ENCODE measurements around the gene LRRC4C. TPM values are rescaled to one million over a fixed set of nuclear protein-coding genes. Genes with fewer than 3 reads are reported as not detected.

Gene LRRC4C
- polyA plus RNA-seq, 1 donor from 2014 or later: 24.3 TPM

DNA sequence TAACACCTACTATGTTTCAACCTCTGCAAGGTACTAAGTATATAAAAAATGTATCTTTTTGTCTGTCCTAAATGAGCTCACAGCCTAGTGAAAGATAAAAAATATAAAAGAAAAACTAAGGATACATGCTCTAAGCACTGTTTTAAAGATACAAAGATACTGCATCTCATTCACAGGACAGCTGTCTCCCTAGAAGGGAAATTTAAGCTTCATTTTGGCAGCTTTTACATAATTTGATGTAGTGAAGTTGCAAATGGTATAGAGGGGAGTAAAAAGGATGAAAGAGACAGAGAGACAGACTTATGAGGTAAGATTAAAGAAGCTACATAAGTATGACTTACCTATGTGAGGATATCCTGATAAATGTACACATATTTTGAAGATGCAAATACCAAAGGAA is 53.6 kb downstream of the LRRC4C start:
- Histone ChIP-seq H3K9me3 (ENCODE audit: low read length) (no peaks in the 10 kb centered on the region), H3F3A (ENCODE audit: insufficient read depth, low read length, poor library complexity, severe bottlenecking) (no peaks in the 10 kb centered on the region), H3K36me3 (ENCODE audit: insufficient read depth, low read length) (no peaks in the 10 kb centered on the region), H3K27ac (ENCODE audit: low read length) (no peak overlapping the region), H3K79me2 (replicated peaks; ENCODE audit: insufficient read depth, low read length) (no peaks in the 10 kb centered on the region), H3K27me3 (ENCODE audit: insufficient read depth, low read depth, low read length) (no peaks in the 10 kb centered on the region), H3K4me2 (ENCODE audit: low read length) (no peak overlapping the region), H3K4me3 (ENCODE audit: low read length) (no peak overlapping the region), H3K9me2 (ENCODE audit: insufficient read depth, low read length) (no peaks in the 10 kb centered on the region), H3K9ac (ENCODE audit: low read length) (no peak overlapping the region), H2AFZ (ENCODE audit: low read depth, low read length) (no peak overlapping the region), H4K20me1 (ENCODE audit: insufficient read depth) (no peaks in the 10 kb centered on the region)
- TF ChIP-seq MXI1 (conservative IDR thresholded peaks at IDR 0.05; ENCODE audit: poor library complexity, severe bottlenecking) (no peak), RAD21 (conservative IDR thresholded peaks at IDR 0.05) (no peak), TAF1 (IDR thresholded peaks at IDR 0.05; ENCODE audit: low read depth) (no peak), POLR2AphosphoS5 (IDR thresholded peaks at IDR 0.05) (no peak), EZH2 (IDR thresholded peaks at IDR 0.05; ENCODE audit: borderline replicate concordance, insufficient read depth, low read length, poor library complexity, severe bottlenecking) (no peak), SMC3 (conservative IDR thresholded peaks at IDR 0.05; ENCODE audit: poor library complexity) (no peak), EP300 (conservative IDR thresholded peaks at IDR 0.05; ENCODE audit: poor library complexity, severe bottlenecking) (no peak)
- TF ChIP-seq, protein P1, sequence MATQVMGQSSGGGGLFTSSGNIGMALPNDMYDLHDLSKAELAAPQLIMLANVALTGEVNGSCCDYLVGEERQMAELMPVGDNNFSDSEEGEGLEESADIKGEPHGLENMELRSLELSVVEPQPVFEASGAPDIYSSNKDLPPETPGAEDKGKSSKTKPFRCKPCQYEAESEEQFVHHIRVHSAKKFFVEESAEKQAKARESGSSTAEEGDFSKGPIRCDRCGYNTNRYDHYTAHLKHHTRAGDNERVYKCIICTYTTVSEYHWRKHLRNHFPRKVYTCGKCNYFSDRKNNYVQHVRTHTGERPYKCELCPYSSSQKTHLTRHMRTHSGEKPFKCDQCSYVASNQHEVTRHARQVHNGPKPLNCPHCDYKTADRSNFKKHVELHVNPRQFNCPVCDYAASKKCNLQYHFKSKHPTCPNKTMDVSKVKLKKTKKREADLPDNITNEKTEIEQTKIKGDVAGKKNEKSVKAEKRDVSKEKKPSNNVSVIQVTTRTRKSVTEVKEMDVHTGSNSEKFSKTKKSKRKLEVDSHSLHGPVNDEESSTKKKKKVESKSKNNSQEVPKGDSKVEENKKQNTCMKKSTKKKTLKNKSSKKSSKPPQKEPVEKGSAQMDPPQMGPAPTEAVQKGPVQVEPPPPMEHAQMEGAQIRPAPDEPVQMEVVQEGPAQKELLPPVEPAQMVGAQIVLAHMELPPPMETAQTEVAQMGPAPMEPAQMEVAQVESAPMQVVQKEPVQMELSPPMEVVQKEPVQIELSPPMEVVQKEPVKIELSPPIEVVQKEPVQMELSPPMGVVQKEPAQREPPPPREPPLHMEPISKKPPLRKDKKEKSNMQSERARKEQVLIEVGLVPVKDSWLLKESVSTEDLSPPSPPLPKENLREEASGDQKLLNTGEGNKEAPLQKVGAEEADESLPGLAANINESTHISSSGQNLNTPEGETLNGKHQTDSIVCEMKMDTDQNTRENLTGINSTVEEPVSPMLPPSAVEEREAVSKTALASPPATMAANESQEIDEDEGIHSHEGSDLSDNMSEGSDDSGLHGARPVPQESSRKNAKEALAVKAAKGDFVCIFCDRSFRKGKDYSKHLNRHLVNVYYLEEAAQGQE (IDR thresholded peaks at IDR 0.05; ENCODE audit: borderline replicate concordance): no peak
- TF ChIP-seq, protein P2, sequence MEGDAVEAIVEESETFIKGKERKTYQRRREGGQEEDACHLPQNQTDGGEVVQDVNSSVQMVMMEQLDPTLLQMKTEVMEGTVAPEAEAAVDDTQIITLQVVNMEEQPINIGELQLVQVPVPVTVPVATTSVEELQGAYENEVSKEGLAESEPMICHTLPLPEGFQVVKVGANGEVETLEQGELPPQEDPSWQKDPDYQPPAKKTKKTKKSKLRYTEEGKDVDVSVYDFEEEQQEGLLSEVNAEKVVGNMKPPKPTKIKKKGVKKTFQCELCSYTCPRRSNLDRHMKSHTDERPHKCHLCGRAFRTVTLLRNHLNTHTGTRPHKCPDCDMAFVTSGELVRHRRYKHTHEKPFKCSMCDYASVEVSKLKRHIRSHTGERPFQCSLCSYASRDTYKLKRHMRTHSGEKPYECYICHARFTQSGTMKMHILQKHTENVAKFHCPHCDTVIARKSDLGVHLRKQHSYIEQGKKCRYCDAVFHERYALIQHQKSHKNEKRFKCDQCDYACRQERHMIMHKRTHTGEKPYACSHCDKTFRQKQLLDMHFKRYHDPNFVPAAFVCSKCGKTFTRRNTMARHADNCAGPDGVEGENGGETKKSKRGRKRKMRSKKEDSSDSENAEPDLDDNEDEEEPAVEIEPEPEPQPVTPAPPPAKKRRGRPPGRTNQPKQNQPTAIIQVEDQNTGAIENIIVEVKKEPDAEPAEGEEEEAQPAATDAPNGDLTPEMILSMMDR (IDR thresholded peaks at IDR 0.05; ENCODE audit: poor library complexity, severe bottlenecking): no peak

DNA sequence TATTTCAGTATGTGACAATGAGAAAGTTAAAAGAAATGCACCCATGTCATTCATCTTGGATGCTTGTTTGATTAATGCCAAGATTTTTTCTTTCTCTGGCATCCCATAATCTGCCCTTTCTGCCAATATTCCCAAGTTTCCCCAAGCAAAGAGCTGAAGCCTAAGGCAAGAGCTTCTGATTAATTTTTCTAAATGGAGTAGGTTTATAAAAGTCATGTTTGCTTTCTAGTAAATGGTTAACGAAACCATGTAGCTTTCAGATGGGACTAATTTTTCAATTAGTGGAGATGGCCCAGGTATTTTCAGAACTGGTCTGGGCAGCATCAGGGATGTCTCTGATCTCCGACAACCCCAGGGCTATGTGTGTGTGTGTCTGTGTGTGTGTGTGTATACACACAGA is 55.3 kb downstream of the LRRC4C start:
- Histone ChIP-seq H2AFZ (ENCODE audit: low read depth, low read length) (no peak overlapping the region), H3K27me3 (ENCODE audit: insufficient read depth, low read depth, low read length) (no peaks in the 10 kb centered on the region), H3K9me3 (ENCODE audit: low read length) (no peaks in the 10 kb centered on the region), H3K79me2 (replicated peaks; ENCODE audit: insufficient read depth, low read length) (no peaks in the 10 kb centered on the region), H3F3A (ENCODE audit: insufficient read depth, low read length, poor library complexity, severe bottlenecking) (no peaks in the 10 kb centered on the region), H3K36me3 (ENCODE audit: insufficient read depth, low read length) (no peaks in the 10 kb centered on the region), H3K4me3 (ENCODE audit: low read length) (no peak overlapping the region), H3K9me2 (ENCODE audit: insufficient read depth, low read length) (no peaks in the 10 kb centered on the region), H3K27ac (ENCODE audit: low read length) (no peak overlapping the region), H3K9ac (ENCODE audit: low read length) (no peak overlapping the region), H4K20me1 (ENCODE audit: insufficient read depth) (no peaks in the 10 kb centered on the region), H3K4me2 (ENCODE audit: low read length) (no peak overlapping the region)
- TF ChIP-seq TAF1 (IDR thresholded peaks at IDR 0.05; ENCODE audit: low read depth): no peak
- TF ChIP-seq POLR2AphosphoS5 (IDR thresholded peaks at IDR 0.05): no peak

DNA sequence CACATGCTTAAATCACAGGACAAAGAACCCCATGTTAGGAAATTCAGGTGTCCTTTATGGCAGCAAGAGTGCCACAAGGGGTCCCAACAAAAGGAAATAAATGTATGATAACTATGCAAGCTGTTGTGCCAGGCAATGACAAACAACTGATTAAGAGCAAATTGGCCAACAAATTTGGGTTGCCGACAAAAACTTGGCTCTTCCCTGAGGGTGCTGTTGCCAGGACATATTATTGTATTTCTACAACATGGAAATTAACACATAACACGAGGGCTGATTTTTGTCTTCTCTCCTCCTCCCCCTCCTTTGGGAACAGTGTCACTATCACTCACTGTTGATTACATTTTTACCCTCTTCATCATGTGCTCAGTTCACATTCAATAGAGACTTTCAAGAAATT is 56.0 kb downstream of the LRRC4C start:
- no peaks in the 10 kb centered on the region for H3F3A ChIP-seq (ENCODE audit: insufficient read depth, low read length, poor library complexity, severe bottlenecking)
- no peaks in the 10 kb centered on the region for H3K9me3 ChIP-seq (ENCODE audit: low read length)
- H3K4me2 ChIP-seq (ENCODE audit: low read length): no peak overlapping the region
- H3K27ac ChIP-seq (ENCODE audit: low read length): peak overlapping the region; percentile 76
- H3K36me3 ChIP-seq (ENCODE audit: insufficient read depth, low read length): no peaks in the 10 kb centered on the region
- H3K4me3 ChIP-seq (ENCODE audit: low read length): no peak overlapping the region
- no peaks in the 10 kb centered on the region for H3K27me3 ChIP-seq (ENCODE audit: insufficient read depth, low read depth, low read length)
- no peaks in the 10 kb centered on the region for H3K79me2 ChIP-seq (replicated peaks; ENCODE audit: insufficient read depth, low read length)
- no peak for TF ChIP-seq POLR2AphosphoS5 (IDR thresholded peaks at IDR 0.05)
- no peak for TF ChIP-seq EZH2 (IDR thresholded peaks at IDR 0.05; ENCODE audit: borderline replicate concordance, insufficient read depth, low read length, poor library complexity, severe bottlenecking)
- no peak for TF ChIP-seq RAD21 (conservative IDR thresholded peaks at IDR 0.05)
- TF ChIP-seq, protein P2 (IDR thresholded peaks at IDR 0.05; ENCODE audit: poor library complexity, severe bottlenecking): no peak
- TF ChIP-seq SMC3 (conservative IDR thresholded peaks at IDR 0.05; ENCODE audit: poor library complexity): no peak
- no peak for TF ChIP-seq TAF1 (IDR thresholded peaks at IDR 0.05; ENCODE audit: low read depth)
- no peak for TF ChIP-seq EP300 (conservative IDR thresholded peaks at IDR 0.05; ENCODE audit: poor library complexity, severe bottlenecking)
- no peak for TF ChIP-seq MXI1 (conservative IDR thresholded peaks at IDR 0.05; ENCODE audit: poor library complexity, severe bottlenecking)
- TF ChIP-seq, protein P1 (IDR thresholded peaks at IDR 0.05; ENCODE audit: borderline replicate concordance): no peak
- no peaks in the 10 kb centered on the region for H4K20me1 ChIP-seq (ENCODE audit: insufficient read depth)
- H2AFZ ChIP-seq (ENCODE audit: low read depth, low read length): no peak overlapping the region
- no peaks in the 10 kb centered on the region for H3K9me2 ChIP-seq (ENCODE audit: insufficient read depth, low read length)
- no peak overlapping the region for H3K9ac ChIP-seq (ENCODE audit: low read length)

Measured in neural cell (in vitro differentiated cells).